B cell (primary cell): ENCODE data around the gene ACTN1.

Experiments
- EZH2 ChIP-seq: IDR thresholded peaks from 2 replicates; pipeline ENCODE4 v1.6.1; 2012; ENCODE audit warnings: borderline replicate concordance, low read depth, mild to moderate bottlenecking, moderate library complexity, low read length; ENCODE audit not compliant: insufficient read depth, poor library complexity, severe bottlenecking
- TF ChIP-seq, protein P1 (sequence below): fragments of 200-600 bp; IDR thresholded peaks from one replicate; pipeline ENCODE4 v1.8.0; 2022; ENCODE audit warnings: antibody characterized with exemption, mild to moderate bottlenecking

DNA sequence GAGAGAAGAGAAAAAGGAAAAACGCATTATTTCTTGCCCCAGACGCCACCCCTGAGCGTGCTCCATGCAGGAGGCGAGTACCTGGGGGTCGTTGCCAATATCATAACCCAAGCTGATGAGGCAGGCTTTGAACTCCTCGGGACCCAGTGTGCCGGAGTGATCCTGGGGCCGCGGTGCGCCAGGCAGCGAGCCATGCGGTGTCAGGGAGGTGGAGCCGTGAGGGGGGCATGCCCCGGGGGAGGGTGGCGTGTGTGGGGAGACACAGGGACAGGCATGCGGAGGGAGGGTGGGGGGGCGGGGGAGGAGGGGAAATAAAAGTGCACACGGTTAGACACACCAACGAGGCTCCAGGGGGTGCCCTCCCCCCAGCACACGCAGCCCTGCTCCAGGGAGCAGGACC is 100.2 kb downstream of the ACTN1 start:
- no peak for TF ChIP-seq EZH2
- TF ChIP-seq, protein P1, sequence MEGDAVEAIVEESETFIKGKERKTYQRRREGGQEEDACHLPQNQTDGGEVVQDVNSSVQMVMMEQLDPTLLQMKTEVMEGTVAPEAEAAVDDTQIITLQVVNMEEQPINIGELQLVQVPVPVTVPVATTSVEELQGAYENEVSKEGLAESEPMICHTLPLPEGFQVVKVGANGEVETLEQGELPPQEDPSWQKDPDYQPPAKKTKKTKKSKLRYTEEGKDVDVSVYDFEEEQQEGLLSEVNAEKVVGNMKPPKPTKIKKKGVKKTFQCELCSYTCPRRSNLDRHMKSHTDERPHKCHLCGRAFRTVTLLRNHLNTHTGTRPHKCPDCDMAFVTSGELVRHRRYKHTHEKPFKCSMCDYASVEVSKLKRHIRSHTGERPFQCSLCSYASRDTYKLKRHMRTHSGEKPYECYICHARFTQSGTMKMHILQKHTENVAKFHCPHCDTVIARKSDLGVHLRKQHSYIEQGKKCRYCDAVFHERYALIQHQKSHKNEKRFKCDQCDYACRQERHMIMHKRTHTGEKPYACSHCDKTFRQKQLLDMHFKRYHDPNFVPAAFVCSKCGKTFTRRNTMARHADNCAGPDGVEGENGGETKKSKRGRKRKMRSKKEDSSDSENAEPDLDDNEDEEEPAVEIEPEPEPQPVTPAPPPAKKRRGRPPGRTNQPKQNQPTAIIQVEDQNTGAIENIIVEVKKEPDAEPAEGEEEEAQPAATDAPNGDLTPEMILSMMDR: no peak
